ENCODE data around the gene PLAC1.
A peak's percentile ranks its signal among the peaks of the same experiment; 100 is the strongest.

The PLAC1 gene

DNA sequence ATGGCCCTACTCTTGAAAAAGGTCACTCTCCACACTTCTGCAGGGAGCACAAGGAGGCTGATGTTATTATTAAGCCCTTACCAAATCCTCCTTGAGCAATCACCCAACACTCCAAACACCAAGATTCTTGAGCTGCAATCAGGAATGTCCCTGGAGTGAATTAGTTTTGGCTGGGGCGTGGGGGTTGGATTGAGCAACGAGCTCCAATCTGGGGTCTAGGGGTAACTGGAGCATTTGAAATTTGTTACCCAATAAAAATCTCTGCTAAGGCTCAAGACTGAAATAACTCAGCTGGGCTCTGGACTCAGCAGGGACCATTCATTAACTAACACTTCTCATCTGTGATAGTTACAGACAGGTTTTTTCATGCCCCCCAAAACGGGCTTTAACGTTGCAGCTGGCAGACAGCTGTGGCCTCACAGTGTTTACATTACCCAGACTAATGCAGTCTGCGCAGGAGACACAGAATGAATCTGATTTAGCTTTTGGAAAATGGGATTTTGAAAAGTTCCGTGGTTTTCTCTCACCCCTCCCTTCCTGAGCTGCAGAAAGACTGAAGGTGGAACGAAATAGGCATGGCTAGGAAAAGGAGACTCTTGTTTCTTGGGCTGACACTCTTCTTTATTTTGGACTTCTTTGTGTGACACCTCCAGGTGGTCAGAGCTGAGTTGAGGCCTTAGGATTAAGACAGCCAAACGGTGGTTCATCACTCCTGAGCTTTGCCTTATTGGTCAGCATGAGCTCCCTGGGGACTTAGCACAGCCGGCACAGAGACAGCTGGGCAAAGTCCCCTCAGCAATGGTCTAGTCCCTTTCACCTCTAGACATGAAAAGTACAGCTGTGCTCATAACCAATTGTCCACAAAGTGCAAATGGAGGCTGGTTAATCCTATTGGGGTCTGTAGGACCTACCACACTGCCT, 26.6 kb downstream of the PLAC1 start:
- DNase-seq (ENCODE audit: low spot score) = no peak

DNA sequence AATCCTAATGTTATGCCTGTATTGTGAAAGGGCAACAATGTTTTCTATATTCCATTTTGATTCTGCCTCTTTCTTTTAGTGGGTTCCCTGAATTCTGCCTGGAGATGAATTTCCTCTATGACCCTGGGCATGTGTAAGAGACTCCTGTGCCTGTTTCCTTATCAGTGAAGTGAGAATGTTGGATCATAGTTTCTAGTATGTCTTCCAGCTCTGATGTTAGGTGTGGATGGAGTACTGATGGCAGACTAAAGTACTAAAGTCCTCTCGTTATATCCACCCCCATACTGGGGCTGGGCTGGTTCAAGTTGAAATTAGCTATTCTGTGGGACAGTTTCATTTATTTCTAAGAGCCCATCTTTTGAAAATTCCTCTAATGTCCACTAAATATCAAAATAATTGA, 29.6 kb downstream of the PLAC1 start:
- no peak for DNase-seq (ENCODE audit: low spot score)

DNA sequence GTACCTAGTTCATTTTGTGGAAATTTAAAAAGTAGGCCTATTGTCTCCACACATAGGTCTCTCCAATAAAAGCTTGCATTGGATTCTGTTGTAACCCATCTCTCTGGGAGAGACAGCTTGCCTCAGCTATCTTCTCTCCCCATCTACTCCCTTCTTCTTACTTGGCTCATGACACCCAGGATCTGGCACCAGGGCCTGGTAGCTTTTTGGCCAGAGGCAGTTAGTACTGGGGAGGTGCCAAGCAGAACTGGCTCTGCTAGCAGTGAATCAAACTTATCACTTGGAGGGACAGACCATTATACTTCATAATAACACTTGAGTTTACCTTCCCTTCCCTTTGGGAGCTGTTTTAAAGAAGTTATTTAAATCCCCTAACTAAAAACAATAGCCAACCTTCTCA, 31.8 kb downstream of the PLAC1 start:
- DNase-seq (ENCODE audit: low spot score) = no peak

- DNase-seq (ENCODE audit: low spot score) = no peak
Measured at GRCh38 chrX:134625315-134625718, 33.0 kb downstream of the PLAC1 start.

DNA sequence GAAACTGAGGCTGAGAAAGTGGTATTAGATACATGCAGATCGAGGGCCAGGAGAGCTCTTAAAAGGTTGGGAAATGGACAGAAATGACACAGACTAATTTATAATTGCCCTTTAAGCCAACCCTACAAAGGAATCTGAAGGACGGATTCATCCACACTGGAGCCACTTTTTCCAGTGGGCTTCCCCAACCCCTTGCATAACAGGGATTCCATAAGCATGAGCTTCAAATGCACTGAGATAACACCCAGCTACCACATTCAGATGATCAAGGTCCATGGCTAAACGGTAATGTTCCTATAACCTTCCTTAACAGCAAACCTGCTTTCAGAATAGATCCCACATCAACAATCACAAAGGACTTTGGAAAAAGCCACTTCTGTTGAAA, 34.2 kb downstream of the PLAC1 start:
- no peak for DNase-seq (ENCODE audit: low spot score)

GRCh38 chrX:134623293-134624045, 34.8 kb downstream of the PLAC1 start:
- DNase-seq (ENCODE audit: low spot score) = no peak

- DNase-seq (ENCODE audit: low spot score) = no peak
Measured at GRCh38 chrX:134622813-134623185, 35.5 kb downstream of the PLAC1 start.

GRCh38 chrX:134622056-134622812, 36.0 kb downstream of the PLAC1 start:
- DNase-seq (ENCODE audit: low spot score) = no peak

DNA sequence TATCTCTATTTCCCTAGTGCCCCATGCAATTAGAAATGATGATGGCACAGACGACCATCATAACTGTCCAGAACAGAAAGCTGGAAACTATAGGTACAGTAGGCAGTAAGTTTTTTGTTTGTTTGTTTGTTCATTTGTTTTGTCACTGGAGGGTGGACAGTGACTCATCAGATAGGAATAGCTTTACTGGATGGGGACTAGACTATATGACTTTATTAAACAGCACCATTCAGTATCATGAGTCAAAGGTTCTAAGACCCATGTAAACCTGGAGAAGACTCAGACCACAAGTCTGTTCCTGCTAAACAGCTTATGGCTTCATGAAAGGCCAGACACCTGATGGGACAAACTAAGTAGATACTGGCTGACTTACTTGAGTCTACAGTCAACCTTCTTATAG, 38.4 kb downstream of the PLAC1 start:
- DNase-seq (ENCODE audit: low spot score) = no peak

DNA sequence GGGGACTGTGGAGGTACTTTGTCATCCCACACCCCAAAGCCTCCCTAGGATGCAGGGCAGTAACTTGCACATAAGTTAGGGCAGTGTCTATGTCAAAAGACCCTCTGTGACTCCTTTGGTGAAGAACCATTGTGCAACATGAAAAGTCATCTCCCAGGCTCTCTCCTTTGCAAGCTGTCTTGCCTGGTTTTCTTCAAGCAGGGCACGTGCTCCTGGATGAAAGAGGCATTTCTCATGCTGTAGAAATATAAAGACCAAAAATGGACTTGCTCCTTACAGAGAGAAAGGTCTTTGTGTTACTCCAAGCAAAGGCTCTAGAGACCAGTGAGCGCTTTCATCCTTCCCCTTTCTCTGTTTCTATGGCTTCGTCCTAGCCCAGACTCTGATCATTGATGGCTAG, 44.9 kb downstream of the PLAC1 start:
- DNase-seq (ENCODE audit: low spot score) = no peak

DNA sequence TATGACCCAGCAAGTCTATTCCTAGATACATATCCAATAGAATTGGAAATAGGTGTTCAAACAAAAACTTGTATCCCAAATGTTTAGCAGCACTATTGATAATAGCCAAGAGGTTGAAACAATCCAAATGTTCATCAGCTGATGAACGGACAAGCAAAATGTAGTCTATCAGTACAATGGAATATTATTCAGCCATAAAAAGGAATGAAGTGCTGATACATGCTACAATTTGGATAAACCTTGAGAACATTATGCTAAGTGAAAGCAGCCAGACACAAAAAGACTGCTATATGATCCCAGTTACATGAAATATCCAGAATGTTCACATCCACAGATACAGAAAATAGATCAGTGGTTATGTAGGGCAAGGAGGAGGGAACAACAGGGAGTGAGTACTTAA, 50.1 kb downstream of the PLAC1 start:
- DNase-seq (ENCODE audit: low spot score) = no peak

DNA sequence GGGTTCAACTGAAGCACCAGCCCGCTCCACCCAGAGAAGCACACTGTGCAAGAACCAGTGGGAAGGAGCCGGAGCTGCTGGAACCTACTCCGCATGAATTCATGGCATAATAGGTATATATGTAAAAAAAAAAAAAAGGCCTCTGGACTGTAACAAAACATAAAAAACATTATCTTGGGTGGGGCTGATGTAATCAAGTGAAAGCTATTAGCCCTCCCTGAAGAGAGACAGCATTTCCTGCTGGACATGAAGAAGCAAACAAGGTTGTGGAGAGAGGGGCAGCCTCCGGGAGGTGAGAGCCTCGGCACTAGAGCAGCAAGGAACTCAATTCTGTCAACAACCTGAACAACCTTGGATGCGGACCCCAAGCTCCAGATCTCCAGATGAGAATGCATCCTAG, 50.7 kb downstream of the PLAC1 start:
- no peak for DNase-seq (ENCODE audit: low spot score)

DNA sequence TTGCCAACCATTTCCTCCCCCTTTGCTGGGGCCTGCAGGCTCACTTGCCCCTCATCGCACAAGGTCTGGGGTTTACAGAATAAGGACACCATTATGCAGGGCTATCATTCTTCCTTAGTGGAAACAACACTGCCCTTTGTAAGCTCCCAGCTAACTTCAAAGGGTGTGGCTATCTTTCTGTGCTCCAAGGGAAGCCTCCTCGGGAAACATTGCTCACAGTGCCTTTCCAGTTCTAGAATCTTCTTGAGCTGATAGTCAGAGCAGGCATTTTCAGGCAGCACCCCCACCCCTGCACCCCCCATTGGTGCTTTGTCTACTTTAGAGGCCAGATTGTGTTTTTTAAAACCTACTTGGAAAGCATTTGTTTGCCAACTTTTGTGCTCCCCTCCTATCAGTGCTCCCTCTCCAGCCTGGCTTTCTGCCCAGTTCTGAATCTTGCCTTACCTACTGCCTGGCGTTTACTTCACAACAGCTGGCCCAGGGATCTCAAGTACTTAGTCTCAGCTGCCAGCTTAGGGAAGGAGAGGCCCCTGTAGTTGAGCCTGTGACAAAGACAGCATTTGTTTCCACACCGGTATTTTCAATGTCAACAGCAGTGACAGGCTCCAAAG, 53.5 kb downstream of the PLAC1 start:
- DNase-seq (ENCODE audit: low spot score) = no peak

DNA sequence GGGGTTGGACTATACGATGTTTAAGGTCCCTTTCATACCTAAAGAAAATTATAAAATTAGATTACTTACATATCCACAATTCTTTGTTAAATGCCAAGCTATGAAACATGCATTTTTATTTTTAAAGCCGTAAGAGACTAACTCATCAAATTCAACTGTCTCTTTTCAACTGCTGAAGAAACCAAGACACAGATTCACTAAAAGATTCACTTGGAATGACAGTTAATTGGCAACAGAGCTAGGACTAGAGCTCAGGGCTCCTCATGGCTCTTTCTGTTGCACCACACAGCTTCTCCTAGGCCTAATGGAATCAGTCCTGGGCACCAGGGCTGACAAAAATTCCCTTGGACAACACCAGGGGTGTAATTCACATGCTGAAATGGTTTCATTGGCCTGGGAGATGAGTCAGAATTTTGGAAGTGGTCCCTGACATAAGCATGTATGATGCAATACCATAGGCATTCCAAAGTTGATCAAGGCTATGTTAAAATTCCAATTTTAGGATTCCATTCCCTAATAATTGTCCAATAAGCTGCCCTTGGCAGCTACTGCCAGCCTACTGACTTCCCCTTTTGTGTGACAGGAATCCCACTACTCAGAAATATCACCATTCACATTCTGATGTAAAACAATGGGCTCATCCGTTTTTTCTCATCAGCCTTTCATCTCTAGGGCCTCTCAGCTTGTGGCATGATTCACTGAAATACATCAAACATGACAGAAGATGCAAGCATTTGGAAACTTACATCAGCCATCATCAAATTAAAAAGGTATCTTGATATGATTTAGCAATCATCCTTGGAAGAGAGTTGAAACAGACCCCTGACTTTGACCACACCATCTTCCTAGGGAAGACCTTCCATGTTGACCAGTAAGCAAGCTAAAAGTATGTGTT, 54.2 kb downstream of the PLAC1 start:
- no peak for DNase-seq (ENCODE audit: low spot score)

- no peak for DNase-seq (ENCODE audit: low spot score)
Measured at GRCh38 chrX:134602410-134602809, 55.9 kb downstream of the PLAC1 start.

GRCh38 chrX:134601240-134601765, 57.0 kb downstream of the PLAC1 start:
- no peak for DNase-seq (ENCODE audit: low spot score)

- no peak for DNase-seq (ENCODE audit: low spot score)
Measured at GRCh38 chrX:134600714-134601113, 57.6 kb downstream of the PLAC1 start.

GRCh38 chrX:134599184-134599914, 58.9 kb downstream of the PLAC1 start:
- DNase-seq (ENCODE audit: low spot score) = peak; percentile 11

DNA sequence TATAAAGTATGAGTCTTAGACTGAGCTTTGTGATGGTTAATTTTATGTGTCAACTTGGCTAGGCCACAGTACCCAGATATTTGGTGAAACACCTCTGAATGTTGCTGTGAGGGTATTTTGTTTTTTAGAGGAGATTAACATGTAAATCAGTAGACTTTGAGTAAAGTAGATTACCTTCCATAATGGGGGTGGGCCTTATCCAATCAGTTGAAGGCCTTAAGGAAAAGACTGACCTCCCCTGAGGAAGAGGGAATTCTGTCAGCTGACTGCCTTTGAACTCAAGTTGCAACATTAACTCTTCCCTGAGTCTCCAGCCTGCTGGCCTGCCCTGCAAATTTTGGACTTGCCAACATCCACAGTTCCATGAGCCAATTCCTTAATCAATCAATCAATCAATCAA, 66.0 kb downstream of the PLAC1 start:
- no peak for DNase-seq (ENCODE audit: low spot score)

DNA sequence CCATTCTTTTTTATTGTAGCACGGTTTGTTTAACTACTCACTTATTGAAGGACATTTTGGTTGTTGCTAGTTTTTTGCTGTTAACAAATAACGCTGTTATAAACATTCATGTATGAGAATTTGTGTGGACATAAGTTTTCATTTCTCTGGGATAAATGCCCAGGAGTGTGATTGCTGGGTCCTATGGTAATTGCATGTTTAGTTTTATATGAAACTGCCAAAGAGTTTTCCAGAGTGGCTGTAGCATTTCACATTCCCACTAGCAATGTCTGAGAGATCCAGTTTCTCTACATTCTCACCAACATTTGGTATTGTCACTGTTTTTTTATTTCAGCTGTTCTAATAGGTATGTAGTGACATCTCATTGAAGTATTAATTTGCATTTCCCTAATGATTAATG, 66.8 kb downstream of the PLAC1 start:
- DNase-seq (ENCODE audit: low spot score) = no peak

All from putamen (tissue), 1 donor.